GM20431 (cell line): ENCODE results near the gene TMEM253.

Experiments used
- in situ Hi-C: fragments of 300-500 bp; cut with MseI, MboI; formaldehyde crosslinking; loops from one replicate; pipeline ENCODE4 v1.15.0; 2020; ENCODE audit warnings: low sequenced_read_pairs; ENCODE audit not compliant: unreplicated experiment

The TMEM253 gene

DNA sequence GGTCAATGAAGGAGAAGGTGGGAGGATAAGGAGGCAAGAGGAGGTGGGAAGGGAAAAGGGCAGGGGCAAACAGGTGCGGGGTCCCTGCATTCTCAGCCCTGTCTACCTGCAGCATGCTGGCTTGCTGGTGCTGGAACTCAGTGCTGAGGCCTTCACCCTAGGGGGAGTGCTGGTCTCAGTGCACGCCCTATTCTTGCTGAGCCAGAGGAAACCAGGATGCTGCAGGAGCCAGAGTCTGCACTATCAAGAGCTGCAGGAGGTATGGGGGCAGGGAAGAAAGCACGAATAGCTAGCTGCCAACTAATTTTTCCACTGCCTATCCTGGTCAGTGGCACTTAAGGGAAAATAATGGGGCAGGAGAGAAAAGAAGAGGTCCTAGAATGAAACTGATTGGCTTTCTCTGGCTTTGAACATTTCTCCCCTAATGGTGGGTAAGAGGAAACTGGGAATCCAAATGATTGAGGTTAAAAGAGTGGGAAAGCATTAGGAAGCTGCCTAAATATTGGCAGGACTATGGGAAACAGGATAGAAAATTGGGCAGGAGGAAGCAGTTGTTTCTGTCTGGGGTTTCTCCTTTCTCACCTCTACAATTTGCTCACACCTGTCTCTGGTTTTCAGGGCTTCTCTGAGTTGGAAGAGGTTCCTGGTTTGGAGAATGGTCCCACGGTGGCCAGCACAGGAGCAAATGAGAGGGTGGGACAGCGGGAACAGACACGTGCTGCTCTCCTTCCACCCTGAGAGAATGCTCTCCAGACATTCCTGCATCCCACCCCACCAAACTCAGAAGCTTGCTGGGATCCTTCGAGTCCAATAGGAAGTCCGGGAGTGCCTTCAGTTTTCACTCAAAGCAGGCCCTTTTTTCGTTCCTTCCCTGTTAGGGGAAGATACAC lies 1.9 kb downstream of the TMEM253 start:
- in situ Hi-C loops: no loop called here

DNA sequence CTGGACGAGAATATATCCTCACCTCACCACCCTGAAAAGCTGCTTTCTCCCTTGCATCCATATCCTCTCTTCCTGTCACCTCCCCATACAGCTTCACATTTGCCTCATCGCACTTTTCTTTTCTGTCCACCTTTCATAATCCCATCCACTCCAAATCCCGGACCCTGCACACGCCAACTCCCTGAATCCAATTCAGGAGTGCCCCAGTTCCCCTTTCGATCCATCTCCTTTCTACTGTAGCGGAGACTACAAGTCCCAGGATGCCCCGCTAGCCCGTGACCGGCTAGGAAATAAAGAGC lies 2.5 kb downstream of the TMEM253 start:
- in situ Hi-C loops: no loop called here

DNA sequence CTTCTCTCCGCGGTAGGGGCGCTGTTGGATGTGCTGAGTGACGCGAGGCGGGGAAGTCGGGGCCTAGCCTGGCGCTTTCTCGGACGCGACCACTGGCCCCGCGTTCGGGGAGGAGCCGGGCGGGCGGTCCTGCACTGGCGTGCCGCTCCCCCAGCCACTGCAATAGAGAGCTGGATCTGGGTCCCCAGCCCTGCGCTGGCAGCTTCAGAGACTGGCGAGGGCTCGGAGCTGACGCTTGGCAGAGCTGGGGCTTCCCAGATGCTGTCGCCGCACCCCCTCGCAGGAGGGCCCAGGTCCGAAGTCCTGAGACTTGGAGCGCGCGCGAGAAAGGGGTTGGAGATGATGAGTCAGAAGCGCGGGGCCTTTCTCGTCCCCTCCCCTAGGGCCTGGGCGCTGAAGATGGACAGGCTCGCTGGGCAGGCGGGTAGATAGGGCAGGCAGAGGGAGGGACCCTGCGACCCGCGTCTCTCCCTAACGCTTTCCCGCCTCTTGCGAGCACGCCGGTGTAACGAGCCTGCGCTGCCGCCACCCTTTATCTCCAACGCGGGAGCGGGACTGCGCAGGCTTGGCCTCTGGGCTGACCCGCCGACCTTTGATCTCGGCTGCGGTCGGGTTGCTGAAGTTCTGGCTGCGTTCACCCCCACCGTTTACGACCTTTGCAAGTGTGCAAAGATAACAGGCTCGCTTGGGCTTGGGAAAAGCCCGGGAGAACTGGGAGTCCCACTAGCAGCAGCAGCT lies 3.0 kb downstream of the TMEM253 start:
- in situ Hi-C loops: no loop called here

DNA sequence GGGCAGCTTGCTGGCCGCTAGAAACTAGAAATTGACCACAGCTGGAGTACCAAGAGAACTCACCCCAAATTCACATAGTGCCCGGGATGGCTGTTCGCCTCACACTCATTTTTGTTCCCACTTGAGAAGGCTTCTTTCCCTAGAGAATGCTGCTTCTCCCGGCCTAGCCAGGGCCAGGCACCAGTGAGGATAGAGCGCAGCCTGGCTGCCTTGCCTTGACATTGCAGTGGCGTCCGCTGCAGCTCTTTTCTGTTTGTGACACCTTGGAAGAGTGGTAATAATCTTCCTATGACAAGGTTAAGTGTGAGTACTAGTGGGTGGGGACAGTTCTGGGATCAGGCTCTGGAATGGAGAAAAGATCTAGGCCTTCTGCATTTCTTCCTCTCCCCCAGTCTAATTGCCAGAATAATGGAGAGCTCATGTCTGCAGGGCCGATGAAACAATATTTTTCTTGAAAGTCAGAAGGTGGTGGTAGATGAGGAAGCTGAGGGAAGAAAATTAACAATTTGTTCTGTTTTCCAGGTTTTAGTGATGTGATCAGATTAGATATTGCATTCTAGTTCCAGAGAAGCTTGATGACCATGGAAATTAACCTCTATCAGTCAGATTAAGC lies 3.7 kb downstream of the TMEM253 start:
- in situ Hi-C loops: no loop called here

DNA sequence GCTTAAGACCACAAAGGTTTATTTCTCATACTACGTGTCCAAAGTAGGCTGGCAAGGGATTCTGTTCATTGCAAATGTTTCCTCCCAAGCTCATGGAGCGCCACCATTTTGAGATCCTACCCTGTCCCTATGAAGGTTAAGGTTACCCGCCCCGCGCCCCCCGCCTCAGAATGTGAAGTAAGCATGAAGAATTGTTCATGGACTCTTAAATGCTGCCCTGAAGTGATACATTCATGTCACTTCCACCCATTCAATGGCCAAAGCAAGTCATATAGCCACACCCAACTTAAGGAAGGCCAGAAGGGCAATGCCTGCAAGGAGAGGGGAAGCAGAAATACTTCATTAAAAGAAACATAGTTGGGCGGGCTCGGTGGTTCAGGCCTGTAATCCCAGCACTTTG lies 4.2 kb downstream of the TMEM253 start:
- in situ Hi-C loops: no loop called here

DNA sequence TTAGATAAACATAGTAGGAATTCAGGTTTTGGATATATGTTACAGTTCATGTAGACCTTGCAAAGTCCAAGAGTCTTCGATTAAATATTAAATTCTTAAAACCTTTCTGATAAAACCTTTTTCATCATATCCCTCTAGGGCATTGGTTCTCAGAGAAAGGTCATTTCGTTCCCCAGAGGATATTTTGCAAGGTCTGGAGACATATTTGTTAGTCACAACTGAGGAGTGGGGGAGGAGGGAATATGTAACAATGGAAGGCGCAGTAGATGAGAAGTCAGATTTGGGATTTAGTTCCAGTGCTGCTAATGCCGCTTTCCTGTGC lies 5.3 kb downstream of the TMEM253 start:
- in situ Hi-C loops: no loop called here

DNA sequence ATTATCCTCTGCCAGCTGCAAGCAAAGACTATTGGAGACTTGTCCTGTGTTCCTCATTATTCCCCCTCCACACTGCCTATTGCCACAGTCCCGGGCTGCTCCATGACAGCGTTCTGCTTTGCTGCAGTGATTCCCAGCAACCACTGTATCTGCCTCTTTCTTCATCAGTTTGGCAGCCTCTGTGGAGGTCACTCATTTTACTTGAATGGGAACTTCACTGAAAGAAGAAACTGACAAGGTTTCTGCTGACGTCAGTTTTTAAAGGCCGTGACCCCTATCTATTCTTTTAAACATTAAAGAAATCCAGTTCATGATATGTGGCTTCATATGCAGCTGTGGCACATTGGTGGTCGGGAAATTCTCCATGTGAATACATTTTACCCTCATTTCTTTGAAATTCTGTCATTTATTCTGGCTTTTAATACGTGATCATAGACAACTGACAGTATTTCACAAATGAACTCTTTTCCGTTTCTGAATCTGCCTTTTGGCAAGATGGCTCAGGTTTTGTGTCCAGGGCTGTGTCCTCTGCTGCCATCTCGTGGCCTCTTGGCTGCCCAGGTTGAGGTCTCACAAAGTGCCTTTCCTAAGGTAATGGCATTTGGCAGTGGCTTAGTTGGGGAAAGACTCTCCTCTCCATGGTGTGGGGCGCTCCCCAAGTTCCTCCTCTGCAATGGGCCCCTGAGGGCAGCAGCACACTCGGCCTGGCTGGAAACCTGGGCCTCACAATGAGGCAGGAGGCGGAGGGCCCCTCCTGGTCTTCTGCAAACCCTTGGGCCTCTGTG lies 5.8 kb downstream of the TMEM253 start:
- in situ Hi-C loops: no loop called here

DNA sequence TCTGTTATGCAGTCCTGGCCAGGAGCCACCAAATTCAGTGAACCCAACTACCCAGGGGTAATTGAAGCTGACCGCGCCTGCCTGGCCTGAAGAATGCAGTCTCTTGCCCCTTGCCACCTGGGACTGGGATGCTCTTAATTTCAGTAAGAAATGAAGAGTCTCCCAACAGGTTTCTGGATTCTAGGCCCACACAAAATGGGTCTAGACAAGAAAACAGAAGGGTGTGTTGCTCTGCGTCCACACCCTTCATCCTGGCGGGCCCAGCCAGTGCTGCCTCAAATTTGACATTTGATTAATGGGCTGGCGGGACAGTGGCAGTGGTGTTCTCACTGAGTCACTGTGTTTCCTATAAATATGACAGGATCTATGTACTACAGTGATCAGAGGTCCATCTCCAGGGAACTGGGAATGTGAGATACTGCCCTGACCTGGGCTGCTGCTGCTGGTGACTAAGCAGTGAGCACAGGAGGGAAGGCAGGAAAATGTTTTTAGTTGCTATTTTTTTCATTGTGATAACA lies 6.5 kb downstream of the TMEM253 start:
- in situ Hi-C loops: no loop called here

DNA sequence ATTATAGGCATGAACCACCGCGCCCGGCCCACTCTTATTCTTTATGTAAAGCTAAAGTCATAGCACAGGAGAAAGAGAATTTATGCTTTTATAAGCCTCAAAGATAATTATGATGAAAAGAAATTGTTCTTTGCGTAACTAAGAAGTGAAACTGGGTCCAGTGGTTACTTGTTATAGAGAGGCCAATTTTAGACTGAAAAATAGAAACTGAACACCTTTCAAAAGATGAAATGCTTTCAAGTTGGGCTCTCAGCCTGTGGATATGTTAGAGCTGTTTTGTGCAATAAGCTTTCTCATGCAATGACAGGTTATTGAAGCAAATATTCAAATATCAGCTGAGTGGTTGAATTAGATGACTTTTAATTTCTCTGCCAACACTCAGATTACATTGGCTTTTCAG lies 7.9 kb downstream of the TMEM253 start:
- in situ Hi-C loops: no loop called here

DNA sequence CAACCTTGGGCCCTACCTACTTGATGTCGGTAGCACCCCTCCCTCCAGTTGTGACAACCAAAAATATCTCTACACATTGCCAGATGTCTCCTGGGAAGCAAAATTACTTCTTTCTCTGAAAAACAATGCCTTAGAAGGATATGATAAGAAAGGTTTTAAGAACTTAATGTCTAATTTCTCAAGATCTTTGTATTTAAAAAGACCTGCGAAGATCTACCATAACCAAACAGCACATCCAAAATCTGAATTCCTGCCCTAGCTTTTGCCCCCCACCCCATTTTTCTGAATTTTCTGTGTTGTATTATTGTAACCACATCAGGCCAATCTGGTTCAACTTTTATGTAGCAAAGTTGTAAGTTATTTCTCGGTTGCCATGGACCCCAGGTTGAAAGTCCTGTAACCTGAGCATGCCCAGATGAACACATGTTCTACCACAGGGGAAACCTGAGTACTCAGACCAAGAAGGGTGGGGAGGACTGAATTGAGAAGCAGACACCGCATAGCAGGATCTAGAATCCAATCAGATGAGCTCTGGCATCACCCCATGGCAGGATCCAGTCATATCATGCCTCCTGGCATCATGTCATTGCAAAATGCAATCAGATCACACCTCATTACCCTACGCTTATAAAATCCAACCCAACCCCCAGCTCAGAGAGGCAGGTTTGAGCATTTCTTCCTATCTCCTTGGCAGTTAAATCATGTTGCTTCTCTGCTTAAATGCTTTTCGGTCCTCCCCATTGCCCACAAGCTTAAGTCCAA lies 8.7 kb downstream of the TMEM253 start:
- in situ Hi-C loops: no loop called here

DNA sequence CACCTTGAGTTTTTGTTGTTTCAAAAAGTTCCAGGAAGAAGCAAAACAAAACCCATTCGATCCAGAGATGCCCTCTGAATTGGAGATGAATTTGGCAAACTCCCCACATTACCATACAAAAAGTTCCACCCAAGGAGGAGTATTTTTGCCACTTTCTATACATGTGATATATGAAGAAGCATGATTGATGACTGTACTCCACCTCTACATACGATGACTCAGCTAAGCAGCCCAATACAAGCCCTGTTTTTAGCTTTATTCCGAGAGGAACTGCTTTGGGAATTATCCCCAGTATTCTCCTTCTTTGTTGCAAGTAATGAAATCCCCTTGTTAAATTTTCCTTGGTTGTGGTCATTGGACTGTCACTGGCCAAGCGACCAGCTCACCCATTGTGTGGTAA lies 11.4 kb downstream of the TMEM253 start:
- in situ Hi-C loops: no loop called here

DNA sequence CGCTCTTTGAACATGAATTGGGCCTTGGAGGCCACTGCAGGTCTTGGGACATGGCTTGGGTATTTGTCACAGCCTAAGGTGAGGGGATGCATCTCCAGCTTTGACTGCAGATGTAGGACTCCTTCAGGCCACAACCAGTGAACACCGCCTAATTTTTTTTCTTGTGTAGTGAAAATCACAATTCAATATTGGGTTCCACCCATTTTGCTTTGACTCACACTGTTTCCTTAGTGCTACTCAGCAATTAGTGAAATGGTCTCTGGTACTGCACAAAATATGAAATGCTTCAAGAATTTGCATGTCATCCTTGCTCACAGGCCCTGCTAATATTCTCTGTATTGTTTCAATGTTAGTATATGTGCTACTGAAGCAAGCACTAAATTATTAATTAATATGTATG lies 12.5 kb downstream of the TMEM253 start:
- in situ Hi-C loops: no loop called here

DNA sequence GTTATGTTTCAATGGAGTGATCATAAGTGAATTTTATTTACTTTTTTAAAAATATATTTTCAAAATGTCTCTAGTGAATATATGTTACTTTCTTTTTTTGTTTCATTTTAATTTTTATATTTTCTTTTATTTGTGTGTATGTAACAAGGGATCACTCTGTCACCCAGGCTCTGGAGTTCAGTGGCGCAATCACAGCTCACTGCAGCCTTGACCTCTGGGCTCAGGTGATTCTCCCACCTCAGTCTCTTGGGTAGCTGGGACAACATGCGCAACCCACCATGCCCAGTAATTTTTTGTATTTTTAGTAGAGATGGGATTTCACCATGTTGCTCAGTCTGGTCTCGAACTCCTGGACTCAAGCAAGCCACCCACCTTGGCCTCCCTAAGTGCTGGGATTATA lies 18.1 kb downstream of the TMEM253 start:
- in situ Hi-C loops: no loop called here

DNA sequence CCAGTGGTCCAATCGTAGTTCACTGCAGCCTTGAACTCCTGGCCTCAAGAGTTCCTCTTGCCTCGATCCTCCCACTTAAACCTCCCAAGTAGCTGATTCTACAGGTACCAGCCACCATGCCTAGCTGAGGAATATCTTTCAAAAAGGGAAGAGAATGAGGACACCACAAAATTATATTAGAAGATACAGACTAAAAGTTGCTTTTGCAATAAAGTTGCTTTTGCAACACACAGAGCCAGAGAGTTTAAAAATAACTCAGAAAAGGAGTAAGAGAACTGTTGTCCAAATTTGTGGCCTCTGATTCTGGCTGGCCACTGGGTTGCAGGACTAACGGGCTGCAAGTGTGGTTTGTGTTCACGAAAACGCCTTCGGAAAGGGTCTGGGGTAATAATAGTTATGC lies 19.8 kb downstream of the TMEM253 start:
- in situ Hi-C loops: no loop called here

DNA sequence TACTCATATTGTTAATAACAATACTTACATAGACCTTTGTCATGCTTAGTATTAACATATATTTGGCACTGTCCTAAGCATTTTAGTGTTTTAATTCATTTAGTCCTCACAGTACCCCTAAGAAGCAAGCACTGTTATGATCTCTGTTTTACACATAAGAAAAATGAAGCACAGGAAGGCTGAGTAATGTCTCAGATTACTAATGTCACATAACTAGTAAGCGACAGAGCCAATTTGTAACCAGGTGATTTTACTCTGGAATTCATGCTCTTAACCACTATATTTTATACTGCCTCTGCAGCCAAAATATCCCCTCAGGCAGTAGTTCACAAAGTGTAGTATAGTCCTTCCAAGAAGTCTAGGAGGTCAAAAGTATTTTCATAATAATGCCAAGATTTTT lies 20.3 kb downstream of the TMEM253 start:
- in situ Hi-C loops: no loop called here

DNA sequence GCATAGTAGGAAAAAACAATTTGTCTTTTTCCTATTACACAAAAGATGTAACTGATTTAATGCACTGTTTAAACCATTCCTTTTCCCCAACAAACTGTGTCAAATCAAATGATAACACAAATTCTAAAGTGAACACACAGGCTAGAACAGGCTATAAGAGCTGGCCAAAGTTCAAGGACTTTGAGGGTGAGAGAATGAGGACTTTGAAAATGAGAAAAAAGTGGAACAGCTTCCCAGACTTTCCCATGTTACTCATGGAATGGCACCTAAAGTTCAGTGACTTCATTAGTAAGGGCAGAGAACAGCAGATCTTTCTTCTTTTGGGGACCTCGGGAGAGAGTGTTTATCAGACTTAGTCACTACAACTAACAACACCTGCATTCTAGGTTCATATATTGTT lies 22.6 kb downstream of the TMEM253 start:
- in situ Hi-C loops: no loop called here

DNA sequence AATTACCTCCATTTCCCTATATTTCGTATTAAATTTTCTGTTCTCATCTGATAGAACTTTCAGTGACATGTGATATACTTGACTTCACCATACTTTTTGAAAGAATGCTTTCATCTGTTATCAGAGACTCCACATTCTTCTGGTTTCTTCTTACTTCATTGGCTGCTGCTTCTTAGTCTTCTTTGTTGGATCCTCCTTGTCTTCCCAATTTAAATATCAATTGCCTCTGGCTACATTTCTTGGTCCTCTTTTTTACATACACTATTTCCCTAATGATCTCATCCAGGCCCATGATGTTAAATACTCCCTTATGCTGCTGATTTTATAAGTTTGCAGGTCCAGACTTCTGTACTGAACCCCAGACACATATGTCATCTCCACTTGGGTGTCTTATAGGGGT lies 33.0 kb downstream of the TMEM253 start:
- in situ Hi-C loops: no loop called here

DNA sequence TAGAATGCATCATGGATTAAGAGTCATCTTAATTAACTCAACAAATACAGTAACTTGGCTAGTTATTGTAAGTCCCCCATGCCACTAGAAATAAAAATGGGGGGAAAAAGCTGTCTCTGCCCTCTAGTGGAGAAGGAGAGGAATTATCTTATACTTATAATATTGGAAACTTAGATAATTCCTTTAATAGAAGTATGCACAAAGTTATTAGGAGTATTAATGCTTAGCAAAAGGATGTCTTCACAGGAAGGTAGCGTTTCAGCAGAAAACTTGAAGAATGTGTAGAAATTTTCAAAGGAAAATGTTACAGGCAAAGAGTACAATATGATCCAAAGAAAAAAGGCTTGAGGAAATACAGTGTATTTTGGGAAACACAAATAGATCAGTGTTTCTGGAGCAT lies 35.2 kb downstream of the TMEM253 start:
- in situ Hi-C loops: no loop called here

DNA sequence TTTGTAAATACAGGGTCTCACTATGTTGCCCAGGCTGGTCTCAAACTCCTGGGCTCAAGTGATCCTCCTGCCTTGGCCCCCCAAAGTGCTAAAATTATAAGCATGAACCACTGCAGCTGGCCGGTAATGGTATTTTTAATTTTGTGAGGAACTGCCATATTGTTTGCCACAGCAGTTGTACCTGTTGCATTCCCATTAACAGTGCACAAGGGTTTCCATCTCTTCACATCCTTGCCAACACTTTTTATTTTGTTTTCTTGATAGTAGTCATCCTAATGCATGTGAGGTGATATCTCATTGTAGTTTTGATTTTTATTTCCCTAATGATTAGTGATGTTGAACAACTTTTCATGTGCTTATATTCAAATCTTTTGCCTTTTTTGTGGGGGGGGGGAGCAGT lies 41.5 kb downstream of the TMEM253 start:
- in situ Hi-C loops: no loop called here

DNA sequence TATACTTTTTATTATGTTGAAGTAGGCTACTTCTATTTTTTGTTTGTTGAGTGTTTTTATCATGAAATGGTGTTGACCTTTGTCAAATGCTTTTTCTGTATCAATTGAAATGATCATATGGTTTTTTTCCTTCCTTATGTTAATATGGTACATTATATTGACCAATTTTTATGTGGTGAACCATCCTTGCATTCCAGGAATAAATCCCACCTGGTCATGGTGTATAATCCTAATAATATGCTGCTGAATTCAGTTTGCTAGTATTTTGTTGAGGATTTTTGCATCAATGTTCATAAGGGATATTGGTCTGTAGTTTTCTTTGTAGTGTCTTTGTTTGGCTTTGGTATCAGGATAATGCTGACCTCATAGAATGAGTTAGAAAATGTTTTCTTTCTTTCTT lies 44.6 kb downstream of the TMEM253 start:
- in situ Hi-C loops: no loop called here
